OCI-LY7 (cell line): ENCODE results near the gene TMEM135. TPM values are rescaled to one million over a fixed set of nuclear protein-coding genes. Genes with fewer than 3 reads are reported as not detected.
"Not testable (repeated sequence)": the region's sequence is repeated elsewhere in the genome, so short reads cannot be mapped to it uniquely, and the experiment has no call there.

ENCODE experiments used
- BruUV-seq: library from RNA; stranded (reverse); fragments of 400-500 nt; replicated peaks from 2 replicates; lab custom pipeline; 2021; lab: Mats Ljungman, UMichigan
- CTCF ChIA-PET: fragments of 300-600 bp; sonication (Branson Sonifier 250); formaldehyde crosslinking; loops from one replicate; lab custom pipeline; 2022; ENCODE audit warnings: antibody characterized with exemption; ENCODE audit not compliant: unreplicated experiment; lab: Charles Lee
- POLR2A ChIA-PET: fragments of 300-600 bp; sonication (Branson Sonifier 250); formaldehyde crosslinking; loops from one replicate; lab custom pipeline; 2022; ENCODE audit warnings: antibody characterized with exemption; lab: Charles Lee
- DNase-seq: peaks from one replicate; pipeline ENCODE4 v3.0.0-alpha.2; 2015; ENCODE audit warnings: low spot score
- H2AFZ ChIP-seq: fragments of 200-600 bp; sonication (generic), shearing (Covaris generic); 2 replicates; pipeline ENCODE4 v1.6.1; 2014; ENCODE audit warnings: mild to moderate bottlenecking, antibody characterized with exemption, low read length, moderate library complexity
- H3K27ac ChIP-seq: fragments of 200-600 bp; sonication (generic); 2 replicates; pipeline ENCODE4 v1.5.1; 2014; ENCODE audit warnings: mixed run types, low read depth, mild to moderate bottlenecking, moderate library complexity, low read length, inconsistent platforms; ENCODE audit not compliant: poor library complexity, severe bottlenecking
- H3K36me3 ChIP-seq: fragments of 200-600 bp; sonication (generic); 2 replicates; pipeline ENCODE4 v1.6.1; 2014; ENCODE audit warnings: mild to moderate bottlenecking, antibody characterized with exemption, low read length, moderate library complexity, mixed read lengths; ENCODE audit not compliant: insufficient read depth
- H3K4me1 ChIP-seq: fragments of 200-600 bp; sonication (generic); 2 replicates; pipeline ENCODE4 v1.5.1; 2014; ENCODE audit warnings: mild to moderate bottlenecking, low read length; ENCODE audit not compliant: insufficient read depth, poor library complexity, severe bottlenecking
- H3K4me2 ChIP-seq: fragments of 200-600 bp; sonication (generic); 2 replicates; pipeline ENCODE4 v1.6.1; 2014; ENCODE audit warnings: mild to moderate bottlenecking, low read length
- H3K4me3 ChIP-seq: fragments of 200-600 bp; sonication (generic); 2 replicates; pipeline ENCODE4 v1.5.1; 2014; ENCODE audit warnings: mild to moderate bottlenecking, low read depth, low read length; ENCODE audit not compliant: poor library complexity, severe bottlenecking
- H3K79me2 ChIP-seq: fragments of 200-600 bp; sonication (generic); 2 replicates; pipeline ENCODE4 v1.6.1; 2016; ENCODE audit warnings: low read depth, mild to moderate bottlenecking, low read length, moderate library complexity, mixed read lengths; ENCODE audit not compliant: insufficient read depth
- H3K9me2 ChIP-seq: fragments of 200-600 bp; sonication (generic); 2 replicates; pipeline ENCODE4 v1.6.1; 2016; ENCODE audit warnings: mild to moderate bottlenecking, low read length, mixed read lengths; ENCODE audit not compliant: insufficient read depth
- H3K9me3 ChIP-seq: fragments of 200-600 bp; sonication (generic); 2 replicates; pipeline ENCODE4 v1.6.1; 2014; ENCODE audit warnings: mild to moderate bottlenecking, mixed run types, low read length, mixed read lengths
- H4K20me1 ChIP-seq: fragments of 200-600 bp; sonication (generic); 2 replicates; pipeline ENCODE4 v1.6.1; 2014; ENCODE audit warnings: mild to moderate bottlenecking, antibody characterized with exemption, low read length, moderate library complexity, mixed read lengths; ENCODE audit not compliant: insufficient read depth
- EZH2phosphoT487 ChIP-seq: fragments of 200-600 bp; sonication (generic); IDR thresholded peaks from 2 replicates; pipeline ENCODE4 v1.6.1; 2018; ENCODE audit warnings: low read depth, borderline replicate concordance, mild to moderate bottlenecking, mixed run types, antibody characterized with exemption, low read length, moderate library complexity, mixed read lengths
- intact Hi-C: fragments of 100-400 bp; cut with micrococcal nuclease; formaldehyde crosslinking; loops from one replicate; pipeline ENCODE4 v1.10.0; 2022; ENCODE audit not compliant: unreplicated experiment
- total RNA-seq, 2 experiments: library from RNA; depleted of rRNA in 1 of 2; stranded (reverse); fragments of >200 nt in 1 of 2; shearing (Covaris generic) in 1 of 2; gene quantifications; 2 replicates each; pipeline ENCODE4 v1.2.3, GENCODE V29; 2014 to 2022
- TF ChIP-seq, protein P1 (sequence below): fragments of 200-600 bp; sonication (generic); conservative IDR thresholded peaks from 2 replicates; pipeline ENCODE4 v1.5.1; 2014; ENCODE audit warnings: mild to moderate bottlenecking, antibody characterized with exemption, low read length, moderate library complexity, mixed read lengths

The TMEM135 gene
- total RNA-seq, 2 experiments from 2014 or later, result 14.5 to 56.4 TPM

DNA sequence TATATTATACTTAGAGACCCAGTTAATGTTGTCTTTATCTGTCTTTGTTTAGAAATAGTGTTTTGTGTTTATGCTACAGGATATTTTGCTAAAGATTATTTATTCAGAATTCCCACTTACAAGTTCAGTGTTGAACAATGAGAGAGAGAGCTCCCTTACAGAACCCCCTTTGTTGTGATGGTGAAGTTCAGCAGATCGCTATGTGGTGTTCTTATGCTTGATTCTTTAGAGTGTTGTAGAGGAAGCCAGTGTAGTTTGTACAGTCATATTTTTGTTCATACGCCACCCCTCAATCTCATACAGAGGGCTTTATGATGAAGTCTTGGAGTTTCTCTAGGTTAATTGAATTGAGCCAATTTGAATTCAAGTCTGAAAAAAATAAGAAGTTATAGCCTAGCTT is 150.2 kb downstream of the TMEM135 start:
- Histone ChIP-seq H3K27ac (no peak overlapping the region), H3K4me1 (no peaks in the 10 kb centered on the region), H3K9me2 (no peaks in the 10 kb centered on the region), H2AFZ (no peak overlapping the region), H4K20me1 (no peaks in the 10 kb centered on the region), H3K9me3 (no peaks in the 10 kb centered on the region), H3K4me2 (no peak overlapping the region), H3K79me2 (no peaks in the 10 kb centered on the region), H3K4me3 (no peak overlapping the region), H3K36me3 (no peaks in the 10 kb centered on the region)
- BruUV-seq, result no TSS peak
- ChIA-PET CTCF (no interaction called here), POLR2A (no interaction called here)
- intact Hi-C loops, result no loop called here
- TF ChIP-seq, protein P1, sequence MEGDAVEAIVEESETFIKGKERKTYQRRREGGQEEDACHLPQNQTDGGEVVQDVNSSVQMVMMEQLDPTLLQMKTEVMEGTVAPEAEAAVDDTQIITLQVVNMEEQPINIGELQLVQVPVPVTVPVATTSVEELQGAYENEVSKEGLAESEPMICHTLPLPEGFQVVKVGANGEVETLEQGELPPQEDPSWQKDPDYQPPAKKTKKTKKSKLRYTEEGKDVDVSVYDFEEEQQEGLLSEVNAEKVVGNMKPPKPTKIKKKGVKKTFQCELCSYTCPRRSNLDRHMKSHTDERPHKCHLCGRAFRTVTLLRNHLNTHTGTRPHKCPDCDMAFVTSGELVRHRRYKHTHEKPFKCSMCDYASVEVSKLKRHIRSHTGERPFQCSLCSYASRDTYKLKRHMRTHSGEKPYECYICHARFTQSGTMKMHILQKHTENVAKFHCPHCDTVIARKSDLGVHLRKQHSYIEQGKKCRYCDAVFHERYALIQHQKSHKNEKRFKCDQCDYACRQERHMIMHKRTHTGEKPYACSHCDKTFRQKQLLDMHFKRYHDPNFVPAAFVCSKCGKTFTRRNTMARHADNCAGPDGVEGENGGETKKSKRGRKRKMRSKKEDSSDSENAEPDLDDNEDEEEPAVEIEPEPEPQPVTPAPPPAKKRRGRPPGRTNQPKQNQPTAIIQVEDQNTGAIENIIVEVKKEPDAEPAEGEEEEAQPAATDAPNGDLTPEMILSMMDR, result no peak
- no peak for TF ChIP-seq EZH2phosphoT487
- DNase-seq, result no peak

DNA sequence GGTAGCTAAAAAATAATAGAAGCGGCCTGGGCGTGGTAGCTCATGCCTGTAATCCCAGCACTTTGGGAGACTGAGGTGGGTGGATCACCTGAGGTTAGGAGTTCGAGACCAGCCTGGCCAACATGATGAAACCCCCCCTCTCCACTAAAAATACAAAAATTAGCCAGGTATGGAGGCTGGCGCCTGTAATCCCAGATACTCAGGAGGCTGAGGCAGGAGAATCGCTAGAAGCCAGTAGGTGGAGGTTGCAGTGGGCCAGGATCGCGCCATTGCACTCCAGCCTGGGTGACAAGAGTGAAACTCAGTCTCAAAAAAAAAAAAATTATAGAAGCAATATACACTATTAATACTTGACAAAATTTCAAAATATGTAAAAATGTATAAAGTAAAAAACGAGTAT is 150.7 kb downstream of the TMEM135 start:
- H3K4me3 ChIP-seq, H3K9me2 ChIP-seq, CTCF ChIA-PET, intact Hi-C loops, H3K27ac ChIP-seq, H3K9me3 ChIP-seq, H4K20me1 ChIP-seq, H3K4me2 ChIP-seq, H2AFZ ChIP-seq, H3K79me2 ChIP-seq, H3K36me3 ChIP-seq, POLR2A ChIA-PET, DNase-seq, BruUV-seq, H3K4me1 ChIP-seq: not testable (repeated sequence)

DNA sequence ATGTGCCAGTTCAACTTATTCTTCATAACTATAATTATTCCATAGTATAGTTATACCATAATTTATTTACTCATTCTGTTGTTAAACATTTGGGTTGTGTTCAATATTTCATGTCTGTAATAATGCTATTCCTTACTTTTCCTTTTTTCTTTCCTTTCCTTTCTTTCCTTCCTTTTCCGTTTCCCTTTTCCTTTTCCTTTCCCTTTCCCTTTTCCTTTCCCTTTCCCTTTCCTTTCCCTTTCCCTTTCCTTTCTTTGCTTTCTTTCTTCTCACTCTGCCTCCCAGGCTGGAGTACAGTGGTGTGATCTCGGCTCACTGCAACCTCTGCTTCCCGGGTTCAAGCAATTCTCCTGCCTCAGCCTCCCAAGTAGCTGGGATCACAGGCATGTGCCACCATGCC is 151.2 kb downstream of the TMEM135 start:
- H3K36me3 ChIP-seq, DNase-seq, H3K79me2 ChIP-seq, H3K4me2 ChIP-seq, H4K20me1 ChIP-seq, POLR2A ChIA-PET, H2AFZ ChIP-seq, H3K4me3 ChIP-seq, intact Hi-C loops, H3K4me1 ChIP-seq, H3K27ac ChIP-seq, H3K9me2 ChIP-seq, BruUV-seq, H3K9me3 ChIP-seq, CTCF ChIA-PET: not testable (repeated sequence)

DNA sequence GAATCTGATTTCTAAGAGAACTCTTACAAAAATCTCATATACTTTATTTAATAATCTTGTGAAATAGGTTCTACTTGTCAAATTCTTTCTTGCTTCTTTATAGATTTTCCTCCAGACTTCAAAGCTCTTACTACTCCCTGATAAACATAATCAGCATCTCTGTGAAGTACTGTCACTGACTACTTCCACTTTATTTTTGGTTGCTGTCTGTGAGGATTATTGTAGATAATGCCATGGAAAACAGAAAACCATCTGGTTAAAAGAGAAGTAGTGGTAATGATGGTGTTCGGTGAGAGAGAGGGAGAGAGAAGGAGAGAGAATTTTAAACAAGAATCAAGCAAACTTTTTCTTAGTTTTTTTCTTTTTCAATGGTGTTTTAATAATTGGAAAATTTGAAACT is 152.3 kb downstream of the TMEM135 start:
- Histone ChIP-seq H4K20me1 (no peaks in the 10 kb centered on the region), H3K4me1 (no peaks in the 10 kb centered on the region), H3K79me2 (no peaks in the 10 kb centered on the region), H3K36me3 (no peaks in the 10 kb centered on the region), H3K9me3 (no peaks in the 10 kb centered on the region), H3K9me2 (no peaks in the 10 kb centered on the region; the same call in 1 of the 2 replicates), H2AFZ (no peak overlapping the region), H3K4me2 (no peak overlapping the region), H3K4me3 (no peak overlapping the region), H3K27ac (no peak overlapping the region)
- intact Hi-C loops, result loop anchor here (5.0 kb wide), 1 partner anchor 37 kb away; no protein-coding TSS in a partner anchor
- ChIA-PET CTCF (no interaction called here), POLR2A (no interaction called here)
- no peak for TF ChIP-seq EZH2phosphoT487
- TF ChIP-seq, protein P1, result no peak
- no peak for DNase-seq
- BruUV-seq, result no TSS peak
